ENCODE measurements around the gene CASD1. TPM values are rescaled to one million over a fixed set of nuclear protein-coding genes. Genes with fewer than 3 reads are reported as not detected.

CASD1 gene
- total RNA-seq, 1 donor from 2014 or later = 93.5 TPM

DNA sequence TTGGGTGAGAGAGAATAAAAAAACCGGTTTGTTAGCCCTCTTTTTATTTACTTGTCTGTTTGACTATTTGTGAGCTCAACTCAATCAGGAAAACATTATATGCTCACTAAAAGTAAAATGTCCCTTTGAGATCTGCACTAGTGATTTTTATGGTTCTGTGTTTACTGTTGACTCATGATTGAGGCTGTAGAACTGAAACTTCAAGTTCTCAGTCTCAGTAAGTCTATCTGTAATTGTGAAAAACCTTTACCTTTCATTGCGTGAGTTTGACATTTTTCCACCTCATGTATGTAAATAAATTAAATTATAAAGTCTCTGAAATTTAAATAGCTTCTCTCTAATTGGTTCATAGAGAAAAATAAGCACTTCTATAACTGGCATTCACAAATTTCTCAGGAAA is 17.0 kb upstream of the CASD1 start:
- peaks cover 2% of the 10 kb centered on the region for H3K27me3 Mint-ChIP-seq (ENCODE audit: insufficient read depth, low read depth)
- Histone ChIP-seq H3K9ac (no peak overlapping the region), H3K4me3 (no peak overlapping the region), H3K36me3 (no peaks in the 10 kb centered on the region), H3K4me2 (no peak overlapping the region), H4K20me1 (ENCODE audit: low read depth) (no peaks in the 10 kb centered on the region), H3K27me3 (no peaks in the 10 kb centered on the region), H3F3A (ENCODE audit: low read depth) (no peaks in the 10 kb centered on the region), H2AFZ (replicated peaks) (no peak overlapping the region), H3K27ac (no peak overlapping the region), H3K79me2 (ENCODE audit: low read depth) (no peaks in the 10 kb centered on the region), H3K4me1 (no peaks in the 10 kb centered on the region), H3K9me3 (ENCODE audit: low read depth) (peaks cover under 1% of the 10 kb centered on the region)
- no peaks in the 10 kb centered on the region for H3K36me3 Mint-ChIP-seq
- no peak overlapping the region for H3K27ac Mint-ChIP-seq
- TF ChIP-seq EZH2 (IDR thresholded peaks at IDR 0.05) (no peak), EZH2phosphoT487 (IDR thresholded peaks at IDR 0.05) (no peak), CTCF (IDR thresholded peaks at IDR 0.05) (no peak)
- no peaks in the 10 kb centered on the region for H3K4me1 Mint-ChIP-seq
- H3K9me3 Mint-ChIP-seq = peaks cover 11% of the 10 kb centered on the region
- DNase-seq (ENCODE audit: low spot score) = no peak
- H3K4me3 Mint-ChIP-seq = no peak overlapping the region

DNA sequence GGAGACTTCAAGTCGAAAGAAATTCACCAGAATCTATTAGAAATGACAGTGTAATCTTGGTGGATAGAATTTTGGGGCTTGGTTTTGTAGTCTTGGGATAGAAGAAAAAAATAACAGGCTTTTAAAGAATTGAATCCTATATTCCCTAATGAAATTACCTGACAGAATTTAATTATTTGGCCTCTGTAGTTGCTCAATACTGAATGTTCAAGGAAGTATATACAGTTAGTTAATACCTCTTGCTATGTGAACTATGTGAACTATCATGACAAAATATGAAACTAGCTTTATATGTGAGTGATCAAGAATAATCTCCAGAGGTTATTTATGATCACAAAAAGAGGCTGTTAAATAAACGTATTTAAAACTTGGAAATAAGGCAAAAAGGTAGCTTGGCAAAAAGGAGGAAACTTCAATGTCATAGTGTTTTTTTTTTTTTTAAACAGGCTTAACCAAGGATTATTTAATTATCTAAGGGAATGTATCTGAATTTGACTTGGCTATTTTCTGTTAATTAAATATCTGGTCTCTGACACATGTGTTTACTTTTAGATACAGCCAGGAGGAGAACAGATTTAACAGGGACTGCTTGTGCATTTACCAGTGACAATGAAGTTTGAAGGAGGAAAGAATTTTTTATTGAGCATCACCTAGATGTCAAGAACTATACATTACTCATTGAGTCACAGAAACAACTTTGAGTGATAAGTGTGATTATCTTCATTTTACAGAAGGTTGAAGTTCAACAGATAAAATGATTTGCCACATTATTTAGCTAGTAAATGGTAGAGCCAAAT is 11.5 kb upstream of the CASD1 start:
- TF ChIP-seq EZH2 (IDR thresholded peaks at IDR 0.05) (no peak), CTCF (IDR thresholded peaks at IDR 0.05) (no peak), EZH2phosphoT487 (IDR thresholded peaks at IDR 0.05) (no peak)
- H3F3A ChIP-seq (ENCODE audit: low read depth) = no peaks in the 10 kb centered on the region
- no peak for DNase-seq (ENCODE audit: low spot score)
- no peaks in the 10 kb centered on the region for H4K20me1 ChIP-seq (ENCODE audit: low read depth)
- no peak overlapping the region for H3K4me2 ChIP-seq
- H3K36me3 Mint-ChIP-seq = no peaks in the 10 kb centered on the region
- H3K27me3 Mint-ChIP-seq (ENCODE audit: insufficient read depth, low read depth) = peaks cover 2% of the 10 kb centered on the region
- H3K36me3 ChIP-seq = no peaks in the 10 kb centered on the region
- H3K9me3 Mint-ChIP-seq = peaks cover 10% of the 10 kb centered on the region
- no peak overlapping the region for H3K9ac ChIP-seq
- H3K4me1 ChIP-seq = no peaks in the 10 kb centered on the region
- no peak overlapping the region for H3K27ac ChIP-seq
- no peaks in the 10 kb centered on the region for H3K27me3 ChIP-seq
- H2AFZ ChIP-seq (replicated peaks) = no peak overlapping the region
- no peak overlapping the region for H3K4me3 ChIP-seq
- no peak overlapping the region for H3K27ac Mint-ChIP-seq
- H3K4me1 Mint-ChIP-seq = no peaks in the 10 kb centered on the region
- H3K9me3 ChIP-seq (ENCODE audit: low read depth) = peaks cover 7% of the 10 kb centered on the region
- H3K4me3 Mint-ChIP-seq = no peak overlapping the region
- H3K79me2 ChIP-seq (ENCODE audit: low read depth) = no peaks in the 10 kb centered on the region

DNA sequence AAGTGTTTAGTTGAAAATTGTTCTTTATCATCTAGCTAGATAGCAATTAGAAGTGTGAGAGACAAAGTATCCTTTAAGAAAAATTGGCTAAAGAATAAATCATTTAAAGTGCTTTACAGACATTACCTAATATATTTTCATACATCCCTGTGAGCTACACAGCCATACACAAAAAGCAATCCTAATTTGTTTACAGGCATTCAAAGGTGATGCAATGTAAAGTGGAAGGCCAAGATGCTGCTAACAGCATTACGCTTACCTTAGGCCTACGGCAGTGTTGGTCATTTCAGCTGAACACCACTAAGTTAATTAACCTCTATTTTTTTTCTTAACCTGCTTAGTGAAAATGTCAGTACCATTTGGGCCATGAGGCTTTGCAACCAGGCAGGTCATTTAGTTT is 10.7 kb upstream of the CASD1 start:
- no peaks in the 10 kb centered on the region for H3K36me3 Mint-ChIP-seq
- TF ChIP-seq EZH2phosphoT487 (IDR thresholded peaks at IDR 0.05) (no peak), EZH2 (IDR thresholded peaks at IDR 0.05) (no peak), CTCF (IDR thresholded peaks at IDR 0.05) (no peak)
- Histone ChIP-seq H4K20me1 (ENCODE audit: low read depth) (no peaks in the 10 kb centered on the region), H3K4me2 (no peak overlapping the region), H3K4me1 (no peaks in the 10 kb centered on the region), H3K9me3 (ENCODE audit: low read depth) (peaks cover 7% of the 10 kb centered on the region), H3K36me3 (no peaks in the 10 kb centered on the region), H3K27ac (no peak overlapping the region), H3F3A (ENCODE audit: low read depth) (no peaks in the 10 kb centered on the region), H3K27me3 (no peaks in the 10 kb centered on the region), H3K9ac (no peak overlapping the region), H3K4me3 (no peak overlapping the region), H3K79me2 (ENCODE audit: low read depth) (no peaks in the 10 kb centered on the region), H2AFZ (replicated peaks) (no peak overlapping the region)
- H3K27ac Mint-ChIP-seq = no peak overlapping the region
- H3K4me1 Mint-ChIP-seq = no peaks in the 10 kb centered on the region
- H3K9me3 Mint-ChIP-seq = peaks cover 10% of the 10 kb centered on the region
- H3K27me3 Mint-ChIP-seq (ENCODE audit: insufficient read depth, low read depth) = peaks cover 2% of the 10 kb centered on the region
- DNase-seq (ENCODE audit: low spot score) = no peak
- no peak overlapping the region for H3K4me3 Mint-ChIP-seq
